HG02981 (cell line): ENCODE data around the gene TJP1.

Experiments
- ATAC-seq: cut with Tn5 transposase; IDR thresholded peaks from one replicate; pipeline ENCODE4 v1.9.1; 2021; ENCODE audit warnings: mild to moderate bottlenecking, moderate library complexity; ENCODE audit not compliant: unreplicated experiment

TJP1 gene

GRCh38 chr15:29822100-29822683 lies at the start of gene TJP1:
Gene TJP1 (minus strand): TSS chr15:29822468. CDS start chr15:29822028, 440 bp downstream.
- no peak for ATAC-seq

- no peak for ATAC-seq
Measured at GRCh38 chr15:29871401-29871800, 49.1 kb upstream of the TJP1 start.

GRCh38 chr15:29870495-29871151 lies 48.4 kb upstream of the TJP1 start:
- ATAC-seq: no peak

GRCh38 chr15:29867241-29868000 lies 45.2 kb upstream of the TJP1 start:
- no peak for ATAC-seq

- no peak for ATAC-seq
Measured at GRCh38 chr15:29866337-29866736, 44.1 kb upstream of the TJP1 start.

GRCh38 chr15:29864501-29864900 lies 42.2 kb upstream of the TJP1 start:
- no peak for ATAC-seq

- ATAC-seq: no peak
Measured at GRCh38 chr15:29863438-29863837, 41.2 kb upstream of the TJP1 start.

GRCh38 chr15:29862271-29862670 lies 40.0 kb upstream of the TJP1 start:
- no peak for ATAC-seq

GRCh38 chr15:29860872-29861271 lies 38.6 kb upstream of the TJP1 start:
- ATAC-seq: no peak

- no peak for ATAC-seq
Measured at GRCh38 chr15:29859973-29860715, 37.9 kb upstream of the TJP1 start.

GRCh38 chr15:29859293-29859692 lies 37.0 kb upstream of the TJP1 start:
- ATAC-seq: no peak

GRCh38 chr15:29857221-29857789 lies 35.0 kb upstream of the TJP1 start:
- no peak for ATAC-seq

- ATAC-seq: no peak
Measured at GRCh38 chr15:29854413-29854812, 32.1 kb upstream of the TJP1 start.

GRCh38 chr15:29853211-29853987 lies 31.1 kb upstream of the TJP1 start:
- ATAC-seq: no peak

GRCh38 chr15:29852201-29852600 lies 29.9 kb upstream of the TJP1 start:
- ATAC-seq: no peak

- ATAC-seq: no peak
Measured at GRCh38 chr15:29849716-29850115, 27.4 kb upstream of the TJP1 start.

GRCh38 chr15:29849218-29849617 lies 26.9 kb upstream of the TJP1 start:
- no peak for ATAC-seq

- no peak for ATAC-seq
Measured at GRCh38 chr15:29844290-29844903, 22.1 kb upstream of the TJP1 start.

GRCh38 chr15:29842290-29842689 lies 20.0 kb upstream of the TJP1 start:
- no peak for ATAC-seq

- ATAC-seq: no peak
Measured at GRCh38 chr15:29840926-29841325, 18.7 kb upstream of the TJP1 start.
